ENCODE data around the gene SSBP4. TPM values are rescaled to one million over a fixed set of nuclear protein-coding genes. Genes with fewer than 3 reads are reported as not detected.

The SSBP4 gene
- total and polyA plus RNA-seq, 2 of the 8 experiments (the other 6 are each of a cell fraction or from before 2014, with no cell fraction given) = 26.4 to 33.7 TPM

DNA sequence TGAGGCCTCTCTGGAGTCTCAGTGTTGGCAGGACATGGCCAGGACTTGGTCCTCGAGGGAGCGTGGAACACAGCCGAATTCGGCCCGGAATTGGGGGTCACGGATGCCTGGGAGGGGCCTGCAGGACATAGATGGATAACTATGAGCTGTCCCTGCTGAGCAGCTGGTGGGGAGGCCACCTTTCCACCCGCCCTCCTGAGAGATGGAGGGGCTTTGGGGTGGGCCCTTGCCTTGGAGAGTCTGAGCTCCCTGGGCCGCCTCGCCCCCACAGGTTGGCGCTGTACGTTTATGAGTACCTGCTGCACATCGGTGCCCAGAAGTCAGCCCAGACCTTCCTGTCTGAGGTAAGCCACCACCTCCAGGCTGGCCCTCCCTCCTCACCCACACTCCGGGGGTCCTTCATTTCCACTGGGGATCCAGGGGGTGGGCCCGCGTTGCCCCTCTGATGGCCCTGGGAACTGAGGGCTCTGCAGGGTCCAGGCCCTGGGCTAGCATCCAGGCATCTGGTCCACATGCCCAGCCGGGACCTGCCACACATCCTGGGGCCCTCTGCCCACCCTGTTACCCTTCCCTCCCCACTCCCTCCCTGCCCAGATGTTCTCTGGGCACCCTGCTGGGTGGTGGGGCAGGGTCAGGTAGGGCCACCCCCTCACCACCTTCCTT is 8.0 kb downstream of the SSBP4 start:
- H2BK15ac ChIP-seq (ENCODE audit: low read length) = no peak overlapping the region
- H4K5ac ChIP-seq (ENCODE audit: insufficient read length, low read depth, low read length) = no peak overlapping the region
- CTCF ChIA-PET (ENCODE audit: partially characterized antibody) = interaction anchor here (2.8 kb wide), 1 partner anchor 8 kb away, joined by 14 read pairs; the partner anchor contains the start of gene SSBP4
- no peak overlapping the region for H3K27ac ChIP-seq (ENCODE audit: low read depth, low read length)
- no peak overlapping the region for H3K23ac ChIP-seq (ENCODE audit: insufficient read length)
- peaks cover 0 to 43% (median 29%) of the 10 kb centered on the region in 4 experiments; a peak in 6 of 7 replicates for H3K4me1 ChIP-seq (replicated peaks in 1 of 4; ENCODE audit: control insufficient read depth in 3 of 4, insufficient read depth in 4 of 4, low read length in 3 of 4)
- no peak overlapping the region for H3K4me2 ChIP-seq (ENCODE audit: insufficient read depth in 1 of 2, low read depth in 2 of 2, low read length in 2 of 2)
- peaks cover 6% of the 10 kb centered on the region; the same call in 1 of the 2 replicates for H3K23me2 ChIP-seq (ENCODE audit: low read depth, low read length)
- no peak overlapping the region for H3K9ac ChIP-seq (replicated peaks in 1 of 4; ENCODE audit: extremely low read depth in 1 of 4, low read depth in 3 of 4, low read length in 3 of 4)
- no peak overlapping the region for H2BK120ac ChIP-seq (replicated peaks; ENCODE audit: low read depth, low read length)
- TF ChIP-seq POLR2AphosphoS5 (IDR thresholded peaks at IDR 0.05; ENCODE audit: low read depth, low read length) (no peak), CHD1 (IDR thresholded peaks at IDR 0.05; ENCODE audit: low read depth, low read length) (no peak), HDAC6 (IDR thresholded peaks at IDR 0.05; ENCODE audit: low read depth, low read length) (no peak)
- TF ChIP-seq, protein P1, sequence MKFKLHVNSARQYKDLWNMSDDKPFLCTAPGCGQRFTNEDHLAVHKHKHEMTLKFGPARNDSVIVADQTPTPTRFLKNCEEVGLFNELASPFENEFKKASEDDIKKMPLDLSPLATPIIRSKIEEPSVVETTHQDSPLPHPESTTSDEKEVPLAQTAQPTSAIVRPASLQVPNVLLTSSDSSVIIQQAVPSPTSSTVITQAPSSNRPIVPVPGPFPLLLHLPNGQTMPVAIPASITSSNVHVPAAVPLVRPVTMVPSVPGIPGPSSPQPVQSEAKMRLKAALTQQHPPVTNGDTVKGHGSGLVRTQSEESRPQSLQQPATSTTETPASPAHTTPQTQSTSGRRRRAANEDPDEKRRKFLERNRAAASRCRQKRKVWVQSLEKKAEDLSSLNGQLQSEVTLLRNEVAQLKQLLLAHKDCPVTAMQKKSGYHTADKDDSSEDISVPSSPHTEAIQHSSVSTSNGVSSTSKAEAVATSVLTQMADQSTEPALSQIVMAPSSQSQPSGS (IDR thresholded peaks at IDR 0.05; ENCODE audit: low read length) = no peak
- DNase-seq (ENCODE audit: low read depth in 1 of 2, low spot score in 2 of 2) (no peak), FAIRE-seq (no peak)
- peaks cover 4 to 15% of the 10 kb centered on the region in 2 experiments for H4K20me1 ChIP-seq (replicated peaks in 1 of 2; ENCODE audit: control insufficient read depth in 1 of 2, insufficient read depth in 2 of 2, low read length in 2 of 2)
- H3K4me3 ChIP-seq (ENCODE audit: extremely low read depth in 1 of 4, insufficient read depth in 2 of 4, low read depth in 3 of 4, low read length in 4 of 4) = no peak overlapping the region
- H3K79me1 ChIP-seq (ENCODE audit: low read depth, low read length) = peaks cover 3% of the 10 kb centered on the region; the same call in 1 of the 2 replicates
- no peak overlapping the region for H3K4ac ChIP-seq (replicated peaks; ENCODE audit: insufficient read length, low read depth, low read length)
- H3K14ac ChIP-seq (ENCODE audit: insufficient read length) = no peak overlapping the region
- WGBS, 2 experiments (ENCODE audit: extremely low coverage in 1 of 2, insufficient coverage in 1 of 2, insufficient read length in 1 of 2, insufficient replicate concordance in 2 of 2, low coverage in 1 of 2, low lambda C conversion rate in 2 of 2, missing lambda C conversion rate in 1 of 2) = 92% methylated on average over 14 of the region's 16 CpGs; no CpG with 5 or more reads in 1 of the 2 experiments
- H3K79me2 ChIP-seq (ENCODE audit: control insufficient read depth in 1 of 2, insufficient read depth in 2 of 2, low read length in 2 of 2) = peaks cover 0 to 3% of the 10 kb centered on the region in 2 experiments; a peak in 1 of 4 replicates
- no peak overlapping the region for H3K56ac ChIP-seq (replicated peaks; ENCODE audit: insufficient read length, low read depth, low read length)
- H2BK12ac ChIP-seq (ENCODE audit: low read depth, low read length) = no peak overlapping the region
- no peak overlapping the region for H2BK20ac ChIP-seq (ENCODE audit: low read length)
- no peak overlapping the region for H2AK5ac ChIP-seq (ENCODE audit: low read depth, low read length)
- H3K27me3 ChIP-seq (replicated peaks in 1 of 4; ENCODE audit: control insufficient read depth in 3 of 4, extremely low read depth in 1 of 4, insufficient read depth in 3 of 4, low read length in 3 of 4) = no peaks in the 10 kb centered on the region
- H2BK5ac ChIP-seq (ENCODE audit: low read depth, low read length) = no peak overlapping the region
- no peaks in the 10 kb centered on the region for H3K36me3 ChIP-seq (ENCODE audit: control insufficient read depth in 2 of 4, insufficient read depth in 4 of 4, low read length in 3 of 4)
- H4K8ac ChIP-seq (ENCODE audit: extremely low read depth, insufficient read depth, low read length) = no peak overlapping the region
- H4K91ac ChIP-seq (replicated peaks; ENCODE audit: insufficient read length, low read length) = no peak overlapping the region
- H3K18ac ChIP-seq (ENCODE audit: extremely low read depth, low read length) = no peak overlapping the region
- POLR2A ChIA-PET (ENCODE audit: partially characterized antibody) = interaction anchor here (0.5 to 2.3 kb wide), 3 partner anchors 10 to 322 kb away, joined by 3 to 26 read pairs (median 4); partner anchors contain the start of gene SSBP4
- H3K9me3 ChIP-seq (ENCODE audit: insufficient read depth in 2 of 2, low read depth in 1 of 2, low read length in 1 of 2) = no peaks in the 10 kb centered on the region
- no peak overlapping the region for H2AFZ ChIP-seq (ENCODE audit: low read length)

Data from H1 (cell line).